ENCODE data around the gene PPP1R36.
"Not testable (repeated sequence)": the region's sequence is repeated elsewhere in the genome, so short reads cannot be mapped to it uniquely, and the experiment has no call there.

PPP1R36 gene

GRCh38 chr14:64520699-64521098 is 29.1 kb upstream of the PPP1R36 start:
- DNase-seq, result no peak

GRCh38 chr14:64522591-64523355 is 27.0 kb upstream of the PPP1R36 start:
- DNase-seq, result no peak

GRCh38 chr14:64525354-64525753 is 24.4 kb upstream of the PPP1R36 start:
- DNase-seq, result no peak

GRCh38 chr14:64531567-64531966 is 18.2 kb upstream of the PPP1R36 start:
- no peak for DNase-seq

- DNase-seq, result peak; percentile 73
Measured at GRCh38 chr14:64536488-64537245, 13.1 kb upstream of the PPP1R36 start.

GRCh38 chr14:64540208-64541202 is 9.3 kb upstream of the PPP1R36 start, which contains the start of gene HSPA2:
HSPA2 (plus strand) TSS chr14:64540741; CDS start chr14:64540850, 109 bp downstream.
- DNase-seq, result peak; percentile 99

GRCh38 chr14:64541261-64541971 is 8.3 kb upstream of the PPP1R36 start:
- DNase-seq, result no peak

- DNase-seq, result no peak
Measured at GRCh38 chr14:64541972-64542835, 7.6 kb upstream of the PPP1R36 start.

- no peak for DNase-seq
Measured at GRCh38 chr14:64542836-64543201, 6.9 kb upstream of the PPP1R36 start.

GRCh38 chr14:64544607-64545312 is 5.0 kb upstream of the PPP1R36 start:
- no peak for DNase-seq

GRCh38 chr14:64549016-64549415 is 745 bp upstream of the PPP1R36 start:
- DNase-seq, result no peak

- DNase-seq, result no peak
Measured at GRCh38 chr14:64550621-64551333, 1.0 kb downstream of the PPP1R36 start.

GRCh38 chr14:64554556-64554955 is 4.8 kb downstream of the PPP1R36 start:
- no peak for DNase-seq

GRCh38 chr14:64556526-64556925 is 6.8 kb downstream of the PPP1R36 start:
- peak; percentile 92 for DNase-seq

- DNase-seq, result not testable (repeated sequence)
Measured at GRCh38 chr14:64558216-64558615, 8.5 kb downstream of the PPP1R36 start.

- no peak for DNase-seq
Measured at GRCh38 chr14:64561631-64562030, 11.9 kb downstream of the PPP1R36 start.

GRCh38 chr14:64562436-64562835 is 12.7 kb downstream of the PPP1R36 start:
- no peak for DNase-seq

GRCh38 chr14:64563696-64564095 is 13.9 kb downstream of the PPP1R36 start:
- DNase-seq, result no peak

GRCh38 chr14:64566651-64567122 is 16.9 kb downstream of the PPP1R36 start:
- no peak for DNase-seq

- DNase-seq, result peak; percentile 79
Measured at GRCh38 chr14:64569138-64569631, 19.4 kb downstream of the PPP1R36 start.
